GM06990 (cell line): ENCODE results near the gene IRX5.

Source experiments
- DNase-seq: peaks from one replicate; pipeline ENCODE4 v3.0.0-alpha.2; 2011; ENCODE audit not compliant: insufficient read length; ENCODE audit errors: extremely low read depth
- H3K27me3 ChIP-seq: replicated peaks from 2 replicates; pipeline ENCODE4 v1.6.0; 2011; ENCODE audit warnings: low read length; ENCODE audit not compliant: control insufficient read depth, insufficient read depth
- H3K36me3 ChIP-seq: 2 replicates; pipeline ENCODE4 v1.5.1; 2011; ENCODE audit warnings: low read length; ENCODE audit not compliant: control insufficient read depth, insufficient read depth
- H3K4me3 ChIP-seq: replicated peaks from 2 replicates; pipeline ENCODE4 v1.5.1; 2011; ENCODE audit warnings: low read depth, mild to moderate bottlenecking, control low read depth, low read length
- CTCF ChIP-seq: IDR thresholded peaks from 2 replicates; pipeline ENCODE4 v1.5.1; 2011; ENCODE audit warnings: low read length, control low read depth, mild to moderate bottlenecking, inconsistent platforms; ENCODE audit not compliant: insufficient read depth, poor library complexity, severe bottlenecking

IRX5 gene

GRCh38 chr16:54939029-54939346, 8.3 kb downstream of the IRX5 start:
- no peak overlapping the region for H3K4me3 ChIP-seq
- no peak for TF ChIP-seq CTCF
- H3K36me3 ChIP-seq: no peaks in the 10 kb centered on the region
- no peak for DNase-seq
- H3K27me3 ChIP-seq: no peaks in the 10 kb centered on the region; the same call in none of the 2 replicates

- TF ChIP-seq CTCF: no peak
- no peak for DNase-seq
- no peak overlapping the region for H3K4me3 ChIP-seq
- no peaks in the 10 kb centered on the region; the same call in none of the 2 replicates for H3K27me3 ChIP-seq
- H3K36me3 ChIP-seq: no peaks in the 10 kb centered on the region
Measured at GRCh38 chr16:54939510-54940278, 9.0 kb downstream of the IRX5 start.

GRCh38 chr16:54940279-54940604, 9.6 kb downstream of the IRX5 start:
- no peaks in the 10 kb centered on the region for H3K36me3 ChIP-seq
- TF ChIP-seq CTCF: no peak
- no peak overlapping the region for H3K4me3 ChIP-seq
- H3K27me3 ChIP-seq: no peaks in the 10 kb centered on the region; the same call in none of the 2 replicates
- no peak for DNase-seq

- Histone ChIP-seq H3K4me3 (no peak overlapping the region), H3K36me3 (no peaks in the 10 kb centered on the region), H3K27me3 (no peaks in the 10 kb centered on the region; the same call in 1 of the 2 replicates)
- no peak for TF ChIP-seq CTCF
- no peak for DNase-seq
Measured at GRCh38 chr16:54942353-54942943, 11.8 kb downstream of the IRX5 start.

- TF ChIP-seq CTCF: no peak
- DNase-seq: no peak
- H3K36me3 ChIP-seq: no peaks in the 10 kb centered on the region
- no peak overlapping the region for H3K4me3 ChIP-seq
- H3K27me3 ChIP-seq: no peaks in the 10 kb centered on the region
Measured at GRCh38 chr16:54944002-54944401, 13.3 kb downstream of the IRX5 start.
